GM18909 (cell line): ENCODE measurements around the gene SIPA1L3.
"Not testable (repeated sequence)": the region's sequence is repeated elsewhere in the genome, so short reads cannot be mapped to it uniquely, and the experiment has no call there.

Experiments
- ATAC-seq: cut with Tn5 transposase; IDR thresholded peaks from one replicate; pipeline ENCODE4 v1.9.1; 2021; ENCODE audit warnings: mild to moderate bottlenecking; ENCODE audit not compliant: unreplicated experiment, poor library complexity

SIPA1L3 gene

GRCh38 chr19:37909661-37910199, 2.7 kb downstream of the SIPA1L3 start:
- no peak for ATAC-seq

DNA sequence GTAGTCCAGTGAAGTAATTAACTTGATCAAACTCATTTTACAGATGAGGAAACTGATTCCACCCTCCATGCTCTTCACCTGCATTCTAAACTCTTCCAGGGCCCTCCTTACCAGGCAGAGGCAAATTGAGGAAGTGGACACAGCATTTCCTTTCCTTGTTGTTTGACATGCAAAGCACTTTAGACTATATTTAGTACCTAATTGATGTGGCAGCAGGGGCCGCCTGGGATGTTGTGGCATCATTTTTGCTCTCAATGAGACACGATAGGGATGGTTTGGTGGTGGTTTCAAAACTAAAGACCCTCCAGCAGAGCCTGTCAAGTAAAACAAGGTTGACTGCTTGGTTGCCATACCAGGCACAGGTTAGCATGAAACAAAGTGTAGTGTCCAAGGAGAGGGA, 7.9 kb downstream of the SIPA1L3 start:
- no peak for ATAC-seq

DNA sequence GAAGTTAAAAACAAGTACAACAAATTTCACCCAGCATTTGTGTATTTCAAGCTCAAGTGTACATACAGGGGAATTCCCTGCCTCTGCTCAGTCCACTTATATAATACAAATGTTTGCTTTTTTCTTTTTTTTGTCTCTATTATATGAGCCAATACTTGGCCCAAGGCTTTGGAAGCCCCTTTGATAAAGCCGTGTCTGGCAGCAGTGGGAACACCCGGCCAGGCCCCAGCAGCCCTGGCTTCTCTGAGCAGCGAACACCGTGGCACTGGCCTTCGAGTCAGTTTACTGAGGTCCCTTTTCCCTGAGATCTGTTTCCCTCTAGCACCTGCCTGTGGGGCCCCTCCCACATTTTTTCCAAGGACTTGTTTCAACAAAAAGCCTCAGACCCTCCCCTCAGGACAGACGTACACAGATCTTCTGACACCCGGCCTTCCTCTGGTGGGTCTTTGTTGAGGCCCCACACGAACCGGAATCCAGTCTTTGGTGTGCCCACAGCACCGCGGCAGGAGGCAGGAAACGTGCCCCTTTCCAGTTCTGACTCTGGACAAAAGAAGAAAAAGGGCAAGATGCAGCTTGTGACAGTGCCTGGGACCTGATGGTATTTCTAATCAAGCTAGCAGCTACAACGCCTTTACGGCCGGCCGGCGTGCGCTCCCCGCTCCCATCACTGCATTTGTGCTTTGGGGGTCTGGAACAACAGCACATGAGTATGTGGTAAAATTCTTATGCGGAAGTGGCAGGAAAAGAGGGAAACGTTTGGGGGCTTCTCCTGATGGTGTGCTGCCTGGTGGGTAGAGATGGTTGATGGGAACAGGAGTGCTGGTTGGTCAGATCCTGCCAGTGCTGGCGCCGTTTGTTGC, 13.8 kb downstream of the SIPA1L3 start:
- ATAC-seq = no peak

- not testable (repeated sequence) for ATAC-seq
These were observed 17.6 kb downstream of the SIPA1L3 start for GRCh38 chr19:37924573-37924972.

GRCh38 chr19:37925212-37925611, 18.2 kb downstream of the SIPA1L3 start:
- ATAC-seq = no peak

- ATAC-seq = no peak
These were observed 19.2 kb downstream of the SIPA1L3 start for GRCh38 chr19:37926255-37926654.

DNA sequence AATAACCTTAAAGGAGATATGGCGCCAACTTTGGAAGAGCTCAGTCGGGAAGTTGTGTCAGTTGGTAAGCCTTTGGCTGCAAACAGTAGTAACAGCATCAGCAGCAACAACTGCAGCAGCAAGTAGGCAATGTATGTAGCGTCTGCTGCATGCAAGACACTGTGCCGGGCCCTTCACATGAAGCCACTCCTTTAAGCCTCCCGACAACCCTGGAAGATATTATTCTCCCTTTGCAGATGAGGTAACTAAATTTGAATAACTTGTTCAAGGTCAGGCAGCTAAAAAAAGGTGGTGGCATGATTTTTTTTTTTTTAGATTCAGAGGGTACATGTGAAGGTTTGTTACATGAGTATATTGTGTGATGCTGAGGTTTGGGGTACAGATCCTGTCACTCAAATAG, 19.7 kb downstream of the SIPA1L3 start:
- ATAC-seq = no peak

GRCh38 chr19:37928527-37929286, 21.7 kb downstream of the SIPA1L3 start:
- ATAC-seq = peak; percentile 62

- no peak for ATAC-seq
These were observed 22.4 kb downstream of the SIPA1L3 start for GRCh38 chr19:37929355-37929923.

DNA sequence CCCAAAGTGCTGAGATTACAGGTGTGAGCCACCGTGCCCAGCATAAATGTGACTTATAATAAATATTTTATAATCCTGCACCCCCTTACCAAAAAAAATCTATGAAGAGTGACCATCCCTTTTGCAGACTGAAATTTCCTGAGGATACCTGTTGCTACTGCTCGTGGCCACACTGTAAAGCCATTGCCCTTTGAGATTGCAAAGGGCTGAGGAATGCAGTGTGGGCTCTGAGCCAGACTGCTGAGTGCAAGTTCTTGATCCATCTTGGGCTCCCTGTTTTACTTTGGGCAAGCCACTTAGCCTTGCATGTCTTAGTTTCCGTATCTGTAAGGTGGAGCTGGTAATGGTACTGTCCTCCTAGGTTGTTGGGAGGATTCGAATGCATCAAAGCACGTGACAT, 23.4 kb downstream of the SIPA1L3 start:
- ATAC-seq = no peak

- no peak for ATAC-seq
These were observed 25.1 kb downstream of the SIPA1L3 start for GRCh38 chr19:37931881-37932655.

DNA sequence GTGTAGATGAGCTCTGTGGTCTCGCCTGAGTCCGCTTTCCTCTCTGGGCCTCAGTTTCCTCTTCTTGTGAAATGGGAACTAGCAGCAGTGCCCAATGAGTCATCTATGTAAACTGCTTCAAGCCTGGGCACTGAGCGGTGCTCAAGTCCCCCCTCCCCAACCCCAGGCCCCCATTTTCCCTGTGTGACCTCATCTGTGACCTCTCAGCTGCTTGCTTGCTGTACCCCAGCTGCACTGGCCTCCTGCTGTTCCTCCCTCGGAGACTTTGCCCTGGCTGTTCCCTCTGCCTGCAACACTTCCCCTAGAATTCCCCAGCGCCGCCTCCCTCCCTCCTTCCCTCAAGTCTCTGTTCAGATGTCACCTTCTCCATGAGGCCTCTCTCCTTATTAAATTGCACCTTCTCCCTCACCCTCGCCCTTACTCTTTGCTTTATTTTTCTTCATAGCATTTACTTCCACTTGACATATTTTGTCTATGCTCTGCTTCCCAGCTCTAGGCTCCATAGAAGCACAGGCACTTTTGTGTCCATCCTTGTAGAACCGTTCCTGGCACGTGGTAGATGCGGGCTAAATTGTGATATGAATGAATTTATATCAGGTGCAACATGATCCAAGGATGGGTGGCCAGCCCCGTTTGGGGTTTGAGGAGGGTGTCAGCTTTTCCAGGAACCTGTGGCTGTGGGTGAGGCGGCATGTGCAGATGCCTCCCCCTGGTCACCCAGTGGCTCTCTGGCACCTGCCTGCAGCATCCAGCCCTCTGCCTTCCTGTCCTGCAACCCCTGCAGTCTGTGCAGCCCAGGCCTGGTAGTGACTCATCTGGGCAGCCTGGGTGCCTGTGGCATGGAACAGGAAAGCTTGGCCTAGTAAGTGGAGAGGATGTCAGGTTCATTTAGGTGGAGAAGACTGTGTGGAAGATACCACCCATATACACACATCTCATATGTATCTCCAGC, 26.3 kb downstream of the SIPA1L3 start:
- ATAC-seq = no peak

DNA sequence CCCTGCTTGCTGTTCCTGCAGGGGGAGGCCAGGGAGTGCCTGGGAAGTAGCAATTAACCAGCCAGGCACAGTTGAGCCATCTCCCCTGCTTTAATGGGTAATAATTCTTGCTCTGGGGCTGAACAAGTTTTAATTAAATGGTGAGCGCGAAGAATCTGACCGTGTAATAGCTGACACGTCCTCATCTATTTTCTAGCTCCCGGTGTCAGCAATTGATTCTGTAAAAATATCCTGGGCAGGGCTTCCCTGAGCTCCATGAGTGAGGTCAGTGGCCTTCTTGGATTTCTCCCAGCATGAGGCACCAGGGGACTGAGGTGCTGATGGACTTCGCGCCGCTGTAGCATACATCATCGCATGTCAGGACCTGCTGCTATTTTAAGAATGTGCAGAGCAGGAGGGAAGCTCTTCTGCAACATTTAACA, 26.9 kb downstream of the SIPA1L3 start:
- ATAC-seq = no peak

GRCh38 chr19:37935341-37935740, 28.3 kb downstream of the SIPA1L3 start:
- ATAC-seq = no peak

DNA sequence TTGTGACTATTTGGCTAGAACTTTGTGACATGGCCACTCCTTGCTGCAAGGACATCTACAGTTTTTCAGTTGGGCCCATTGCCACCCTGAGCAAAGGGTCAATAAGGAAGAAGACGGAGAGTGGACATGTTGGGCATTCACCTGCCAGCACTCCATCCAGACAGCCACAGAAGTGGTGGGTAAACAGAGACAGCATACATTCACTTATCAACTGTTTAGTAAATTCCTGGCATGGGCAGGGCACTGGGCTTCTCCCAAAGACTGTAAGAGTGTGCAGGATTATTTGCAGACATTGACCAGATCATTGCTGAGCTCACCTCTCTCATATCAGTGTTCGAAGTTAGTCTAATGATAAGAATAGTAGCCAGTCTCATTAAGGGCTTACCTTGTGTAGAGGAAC, 29.2 kb downstream of the SIPA1L3 start:
- ATAC-seq = no peak

GRCh38 chr19:37936886-37937285, 29.9 kb downstream of the SIPA1L3 start:
- no peak for ATAC-seq

DNA sequence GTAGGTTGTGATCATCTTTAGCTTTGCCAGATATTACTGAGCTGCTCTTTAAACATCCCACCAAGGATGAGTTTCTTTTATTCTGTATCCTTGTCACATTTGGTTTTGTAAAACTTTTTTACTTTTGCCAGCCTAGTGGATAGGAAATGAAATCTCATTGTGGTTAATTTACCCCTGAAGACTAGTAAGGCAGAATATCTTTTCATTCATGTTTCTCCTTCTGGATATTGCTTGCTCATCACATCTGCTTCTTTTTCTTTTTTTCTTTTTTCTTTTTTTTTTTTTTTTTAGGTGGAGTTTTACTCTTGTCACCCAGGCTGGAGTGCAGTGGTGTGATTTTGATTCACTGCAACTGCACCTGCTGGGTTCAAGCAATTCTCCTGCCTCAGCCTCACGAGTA, 31.3 kb downstream of the SIPA1L3 start:
- ATAC-seq = no peak

DNA sequence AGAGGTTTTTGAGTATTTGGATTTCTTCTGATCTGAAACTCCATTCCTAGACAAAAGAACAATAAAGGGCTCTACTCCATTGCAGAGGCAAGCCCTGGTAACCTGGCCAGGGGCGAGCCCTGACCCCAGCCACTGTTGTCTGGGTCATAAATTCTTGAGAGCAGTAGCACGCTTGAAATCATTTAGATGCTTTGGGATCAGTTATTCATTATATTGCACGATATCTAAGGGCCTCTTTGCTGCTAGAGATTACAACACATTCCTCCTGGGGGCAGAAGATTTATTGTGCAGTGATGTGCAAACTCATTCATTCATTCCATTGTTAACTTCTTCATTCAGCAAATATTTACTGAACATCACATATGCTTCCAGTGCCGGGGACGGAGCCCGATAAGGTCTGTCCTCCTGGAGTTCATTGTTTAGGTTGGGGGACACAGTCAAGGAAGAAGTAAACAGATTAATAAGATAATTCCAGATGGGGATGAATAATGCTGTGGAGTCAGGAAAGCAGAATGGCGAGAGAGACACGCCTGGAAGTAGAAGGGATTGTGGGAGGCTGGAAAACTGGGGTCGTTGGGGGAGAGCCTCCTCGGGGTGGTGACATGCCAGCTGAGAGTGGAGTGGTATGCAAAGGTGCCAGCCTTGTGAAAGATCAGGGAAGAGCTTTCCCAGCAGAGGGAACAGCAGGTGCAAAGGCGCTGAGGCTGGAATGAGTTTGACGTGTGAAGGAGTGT, 34.9 kb downstream of the SIPA1L3 start:
- ATAC-seq = no peak
